Right atrium auricular region (tissue), 2 donors: ENCODE measurements around the gene KRT31. TPM values are rescaled to one million over a fixed set of nuclear protein-coding genes. Genes with fewer than 3 reads are reported as not detected.
"Not testable (repeated sequence)": the region's sequence is repeated elsewhere in the genome, so short reads cannot be mapped to it uniquely, and the experiment has no call there.

Source experiments
- DNase-seq: peaks from one replicate; pipeline ENCODE4 v3.0.0-alpha.2; 2019; ENCODE audit warnings: low spot score
- H3K27ac ChIP-seq, 2 donors: fragments of 200-600 bp; sonication (generic); 1 replicate in 1 of 2; 2 replicates in 1 of 2; pipeline ENCODE4 v1.5.1; 2016 to 2019
- H3K27me3 ChIP-seq, 2 donors: fragments of 200-600 bp; sonication (generic); one replicate each; pipeline versions ENCODE4 v1.5.1 to v1.6.0; 2017 to 2019
- H3K36me3 ChIP-seq: fragments of 200-600 bp; sonication (generic); one replicate; pipeline ENCODE4 v1.5.1; 2016
- H3K4me1 ChIP-seq, 2 donors: fragments of 200-600 bp; sonication (generic); one replicate each; pipeline versions ENCODE4 v1.5.1 to v1.6.0; 2017 to 2019
- H3K4me3 ChIP-seq, 2 donors: fragments of 200-600 bp; sonication (generic); 1 replicate in 1 of 2; 2 replicates in 1 of 2; pipeline ENCODE4 v1.5.1; 2017 to 2019; ENCODE audit warnings: mild to moderate bottlenecking in 1 of 2, moderate library complexity in 1 of 2
- H3K9me3 ChIP-seq, 2 donors: fragments of 200-600 bp; sonication (generic); one replicate each; pipeline ENCODE4 v1.5.1; 2019
- total RNA-seq, 2 donors: library from RNA; depleted of rRNA; stranded (reverse); fragments of >200 nt; gene quantifications; one replicate each; pipeline ENCODE4 v1.1.0, GENCODE V29; 2016
- TF ChIP-seq, protein P1 (sequence below), 2 donors: fragments of 200-600 bp; sonication (generic); IDR thresholded peaks; one replicate each; pipeline ENCODE4 v1.5.1; 2019; ENCODE audit warnings: antibody characterized with exemption in 2 of 2

The KRT31 gene
- total RNA-seq, 2 donors from 2014 or later: not detected

DNA sequence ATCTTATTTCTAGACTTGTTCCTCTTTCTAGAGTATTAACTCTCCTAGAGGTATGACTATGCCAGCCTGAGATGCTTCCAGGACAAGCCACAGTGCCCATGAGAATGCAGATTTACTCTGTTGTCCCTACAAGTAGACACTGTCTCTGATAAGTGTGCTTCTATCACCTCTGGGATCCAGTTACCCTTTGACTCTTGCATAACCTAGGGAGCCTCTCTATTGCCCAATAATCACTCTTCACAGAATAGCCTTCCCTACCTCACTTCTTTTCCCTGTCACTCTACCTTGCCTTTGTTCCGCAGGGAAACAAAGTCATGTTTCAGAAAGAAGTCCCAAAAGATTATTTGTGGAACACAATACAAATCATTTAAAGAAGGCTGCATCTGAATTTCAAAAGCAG is 13.7 kb downstream of the KRT31 start:
- no peaks in the 10 kb centered on the region for H3K4me1 ChIP-seq

DNA sequence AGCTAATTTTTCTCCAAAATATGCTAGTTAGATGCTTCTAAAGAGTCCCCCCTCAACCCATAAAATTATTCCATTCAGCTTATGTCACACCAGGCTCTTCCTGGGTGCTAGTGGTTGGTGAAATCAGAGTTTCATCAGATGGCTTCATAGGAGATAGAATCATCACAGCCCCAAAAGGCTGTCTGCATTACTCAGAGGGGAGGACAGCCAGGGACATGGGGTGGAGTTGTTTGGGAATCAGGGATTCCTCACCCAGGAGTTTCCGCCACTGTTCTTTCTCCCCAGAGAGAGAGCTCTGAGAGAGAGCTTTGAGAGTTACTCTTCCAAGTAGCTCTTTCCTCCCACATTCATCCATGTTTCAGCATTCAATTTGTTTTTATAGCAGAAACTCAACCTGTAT is 15.0 kb downstream of the KRT31 start:
- no peak overlapping the region for H3K4me3 ChIP-seq
- H3K4me1 ChIP-seq: no peaks in the 10 kb centered on the region
- TF ChIP-seq, protein P1, sequence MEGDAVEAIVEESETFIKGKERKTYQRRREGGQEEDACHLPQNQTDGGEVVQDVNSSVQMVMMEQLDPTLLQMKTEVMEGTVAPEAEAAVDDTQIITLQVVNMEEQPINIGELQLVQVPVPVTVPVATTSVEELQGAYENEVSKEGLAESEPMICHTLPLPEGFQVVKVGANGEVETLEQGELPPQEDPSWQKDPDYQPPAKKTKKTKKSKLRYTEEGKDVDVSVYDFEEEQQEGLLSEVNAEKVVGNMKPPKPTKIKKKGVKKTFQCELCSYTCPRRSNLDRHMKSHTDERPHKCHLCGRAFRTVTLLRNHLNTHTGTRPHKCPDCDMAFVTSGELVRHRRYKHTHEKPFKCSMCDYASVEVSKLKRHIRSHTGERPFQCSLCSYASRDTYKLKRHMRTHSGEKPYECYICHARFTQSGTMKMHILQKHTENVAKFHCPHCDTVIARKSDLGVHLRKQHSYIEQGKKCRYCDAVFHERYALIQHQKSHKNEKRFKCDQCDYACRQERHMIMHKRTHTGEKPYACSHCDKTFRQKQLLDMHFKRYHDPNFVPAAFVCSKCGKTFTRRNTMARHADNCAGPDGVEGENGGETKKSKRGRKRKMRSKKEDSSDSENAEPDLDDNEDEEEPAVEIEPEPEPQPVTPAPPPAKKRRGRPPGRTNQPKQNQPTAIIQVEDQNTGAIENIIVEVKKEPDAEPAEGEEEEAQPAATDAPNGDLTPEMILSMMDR (IDR thresholded peaks at IDR 0.05): no peak
- H3K27ac ChIP-seq: no peak overlapping the region
- DNase-seq: no peak
- H3K36me3 ChIP-seq: no peaks in the 10 kb centered on the region
- peaks cover 0 to 25% of the 10 kb centered on the region in 2 donors for H3K9me3 ChIP-seq
- no peaks in the 10 kb centered on the region for H3K27me3 ChIP-seq

More for the DNA sequence above, 13.7 kb downstream of the KRT31 start:
- Histone ChIP-seq H3K27me3 (no peaks in the 10 kb centered on the region), H3K36me3 (no peaks in the 10 kb centered on the region), H3K27ac (no peak overlapping the region), H3K4me3 (no peak overlapping the region), H3K9me3 (peaks cover 0 to 27% of the 10 kb centered on the region in 2 donors)
- TF ChIP-seq, protein P1 (IDR thresholded peaks at IDR 0.05): no peak
- no peak for DNase-seq

DNA sequence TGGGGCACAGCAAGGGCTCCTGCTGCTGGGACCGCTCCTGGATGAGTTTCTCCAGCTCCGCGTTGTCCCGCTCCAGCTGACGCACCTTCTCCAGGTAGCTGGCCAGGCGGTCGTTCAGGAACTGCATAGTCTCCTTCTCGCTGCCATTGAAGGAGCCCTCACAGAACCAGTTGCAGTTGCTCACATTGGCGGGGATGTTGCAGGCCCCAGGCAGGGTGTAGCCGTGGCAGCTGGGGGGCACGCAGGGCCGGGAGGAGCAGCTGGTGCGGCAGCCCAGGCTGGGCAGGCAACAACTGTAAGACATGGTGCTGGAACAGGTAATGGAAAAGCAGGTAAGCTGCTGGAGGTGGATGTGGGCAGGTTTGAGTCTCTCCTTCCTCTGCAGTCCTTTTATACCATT is 15.5 kb downstream of the KRT31 start, which contains the start of gene KRT34:
Gene KRT34, minus strand, starts transcription at position 364 of the 400 bp plus-strand sequence. Its CDS starts 60 bp downstream, at position 304.
- not testable (repeated sequence) for H3K4me1 ChIP-seq, H3K27ac ChIP-seq, H3K36me3 ChIP-seq, H3K27me3 ChIP-seq, DNase-seq, H3K4me3 ChIP-seq
- peaks cover 0 to 21% of the 10 kb centered on the region in 2 donors for H3K9me3 ChIP-seq

GRCh38 chr17:41380091-41380490 is 17.3 kb downstream of the KRT31 start:
- not testable (repeated sequence) for H3K27ac ChIP-seq, H3K9me3 ChIP-seq, H3K4me1 ChIP-seq, H3K4me3 ChIP-seq, H3K27me3 ChIP-seq, DNase-seq, H3K36me3 ChIP-seq

DNA sequence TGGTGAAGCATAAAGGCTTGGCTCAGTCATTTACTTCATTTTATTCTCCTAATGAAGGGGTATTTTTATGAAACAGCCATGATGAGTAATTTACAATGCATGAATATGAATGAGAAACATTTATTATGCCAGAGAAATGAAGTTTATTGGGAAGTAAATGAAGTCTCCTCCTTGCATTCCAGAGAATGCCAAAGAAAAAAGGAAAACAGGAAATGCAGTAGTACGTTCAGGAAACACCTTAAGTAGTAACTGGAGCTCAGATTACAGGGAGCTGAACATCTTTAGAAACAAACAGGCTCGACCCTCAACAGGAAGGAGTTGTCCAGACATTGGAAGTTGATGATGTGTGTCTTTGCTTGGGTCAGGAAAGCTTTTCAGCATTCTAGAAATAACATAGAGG is 19.9 kb downstream of the KRT31 start:
- Histone ChIP-seq H3K4me3 (no peak overlapping the region), H3K27me3 (no peaks in the 10 kb centered on the region), H3K4me1 (no peaks in the 10 kb centered on the region), H3K9me3 (no peaks in the 10 kb centered on the region), H3K36me3 (no peaks in the 10 kb centered on the region), H3K27ac (no peak overlapping the region)
- no peak for DNase-seq
- TF ChIP-seq, protein P1 (IDR thresholded peaks at IDR 0.05): no peak

DNA sequence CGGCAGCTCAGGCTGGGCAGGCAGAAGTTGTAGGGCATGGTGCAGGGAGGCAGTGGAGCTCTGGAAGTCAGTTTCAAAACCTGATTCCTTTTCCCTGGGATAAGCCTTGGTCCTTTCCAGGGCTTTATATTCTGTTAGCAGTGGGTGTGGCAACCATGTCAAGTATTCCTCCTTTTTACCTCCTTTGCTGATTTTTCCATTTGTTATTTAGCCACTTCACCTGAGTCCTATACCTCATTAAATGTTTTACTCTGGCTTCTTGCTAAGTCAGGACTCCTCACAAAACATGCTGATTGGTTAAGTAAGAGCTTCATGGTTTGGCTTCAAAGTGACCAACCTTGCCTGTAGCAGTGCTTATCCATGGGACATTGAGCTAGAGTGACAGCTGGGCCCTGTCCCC is 27.7 kb downstream of the KRT31 start, which contains the start of gene KRT33B:
Gene KRT33B, minus strand, starts transcription at position 101 of the 400 bp plus-strand sequence. Its CDS starts 63 bp downstream, at position 38.
- no peak for DNase-seq
- TF ChIP-seq, protein P1 (IDR thresholded peaks at IDR 0.05): no peak
- H3K27me3 ChIP-seq: no peaks in the 10 kb centered on the region

DNA sequence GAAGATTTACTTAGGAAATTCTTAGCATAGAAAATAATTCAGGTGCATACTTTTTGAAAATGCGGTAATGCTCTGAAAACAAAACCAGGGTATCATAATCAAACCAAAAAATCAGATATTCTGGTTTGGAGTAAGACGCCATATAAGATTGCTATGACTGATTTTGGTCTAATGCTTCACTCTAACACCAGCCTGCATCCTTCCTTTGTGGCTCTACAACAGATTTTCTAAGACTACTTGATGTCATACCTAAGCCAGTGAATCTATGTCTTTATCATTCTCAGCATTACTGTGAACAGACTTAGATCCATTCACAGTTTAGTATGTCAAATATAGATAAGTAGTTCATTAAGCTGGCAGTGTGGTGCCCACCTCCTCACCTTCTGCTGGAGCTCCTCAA is 28.4 kb downstream of the KRT31 start:
- H3K4me1 ChIP-seq: no peaks in the 10 kb centered on the region
- no peaks in the 10 kb centered on the region for H3K9me3 ChIP-seq
- no peak for DNase-seq
- H3K36me3 ChIP-seq: no peaks in the 10 kb centered on the region
- H3K4me3 ChIP-seq: no peak overlapping the region
- no peak overlapping the region for H3K27ac ChIP-seq
- TF ChIP-seq, protein P1 (IDR thresholded peaks at IDR 0.05): no peak
- H3K27me3 ChIP-seq: no peaks in the 10 kb centered on the region

More for the DNA sequence above, 27.7 kb downstream of the KRT31 start, which contains the start of gene KRT33B:
- H3K9me3 ChIP-seq: no peaks in the 10 kb centered on the region
- no peaks in the 10 kb centered on the region for H3K36me3 ChIP-seq
- H3K4me1 ChIP-seq: no peaks in the 10 kb centered on the region
- H3K4me3 ChIP-seq: no peak within 1 kb of the TSS
- no peak within 1 kb of the TSS for H3K27ac ChIP-seq
